ENCODE results near the gene CPEB4.

CPEB4 gene

GRCh38 chr5:173941102-173941501, 53.0 kb downstream of the CPEB4 start:
- ChIA-PET CTCF (interaction anchor here (0.8 to 2.9 kb wide), 5 partner anchors 16 to 313 kb away, joined by 3 to 15 read pairs (median 4); no protein-coding TSS in a partner anchor), POLR2A (no interaction called here)
- no peak for DNase-seq (ENCODE audit: extremely low spot score)
- TF ChIP-seq, protein P1, sequence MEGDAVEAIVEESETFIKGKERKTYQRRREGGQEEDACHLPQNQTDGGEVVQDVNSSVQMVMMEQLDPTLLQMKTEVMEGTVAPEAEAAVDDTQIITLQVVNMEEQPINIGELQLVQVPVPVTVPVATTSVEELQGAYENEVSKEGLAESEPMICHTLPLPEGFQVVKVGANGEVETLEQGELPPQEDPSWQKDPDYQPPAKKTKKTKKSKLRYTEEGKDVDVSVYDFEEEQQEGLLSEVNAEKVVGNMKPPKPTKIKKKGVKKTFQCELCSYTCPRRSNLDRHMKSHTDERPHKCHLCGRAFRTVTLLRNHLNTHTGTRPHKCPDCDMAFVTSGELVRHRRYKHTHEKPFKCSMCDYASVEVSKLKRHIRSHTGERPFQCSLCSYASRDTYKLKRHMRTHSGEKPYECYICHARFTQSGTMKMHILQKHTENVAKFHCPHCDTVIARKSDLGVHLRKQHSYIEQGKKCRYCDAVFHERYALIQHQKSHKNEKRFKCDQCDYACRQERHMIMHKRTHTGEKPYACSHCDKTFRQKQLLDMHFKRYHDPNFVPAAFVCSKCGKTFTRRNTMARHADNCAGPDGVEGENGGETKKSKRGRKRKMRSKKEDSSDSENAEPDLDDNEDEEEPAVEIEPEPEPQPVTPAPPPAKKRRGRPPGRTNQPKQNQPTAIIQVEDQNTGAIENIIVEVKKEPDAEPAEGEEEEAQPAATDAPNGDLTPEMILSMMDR (IDR thresholded peaks at IDR 0.05; ENCODE audit: control extremely low read depth, extremely low read depth, low read depth, missing control alignments): no peak

DNA sequence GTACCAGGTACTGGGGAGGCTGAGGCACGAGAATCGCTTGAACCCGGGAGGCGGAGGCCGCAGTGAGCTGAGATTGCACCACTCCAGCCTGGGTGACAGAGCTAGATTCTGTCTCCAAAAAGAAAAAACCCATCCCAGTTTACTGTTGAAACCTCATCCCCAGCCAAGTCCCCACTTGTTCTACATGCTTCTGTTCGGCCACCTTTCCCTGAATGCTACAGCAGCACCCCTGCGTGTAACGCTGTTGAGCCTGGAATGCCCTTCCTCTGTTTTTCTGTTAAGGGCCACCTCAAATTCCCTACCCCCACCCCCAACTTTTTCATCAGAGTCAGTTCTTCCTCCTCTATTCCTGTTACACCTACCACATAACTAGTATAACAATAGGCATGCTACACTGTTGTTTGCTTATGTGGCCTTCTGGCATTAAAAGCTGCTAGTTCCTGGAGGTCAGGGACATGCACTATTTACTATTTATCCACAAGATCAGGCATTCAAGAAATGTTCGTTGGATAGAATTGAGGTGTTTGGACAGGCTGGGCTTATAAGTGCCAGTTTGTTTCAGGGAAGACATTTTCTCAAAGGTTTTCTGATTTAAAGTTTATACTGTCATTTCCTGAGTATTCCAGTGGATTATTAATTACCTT, 53.7 kb downstream of the CPEB4 start:
- CTCF ChIA-PET: interaction anchor here (1.0 to 3.0 kb wide), 4 partner anchors 16 to 155 kb away, joined by 3 to 15 read pairs (median 8); no protein-coding TSS in a partner anchor
- POLR2A ChIA-PET: no interaction called here
- DNase-seq (ENCODE audit: extremely low spot score): no peak
- TF ChIP-seq, protein P1 (IDR thresholded peaks at IDR 0.05; ENCODE audit: control extremely low read depth, extremely low read depth, low read depth, missing control alignments): no peak

GRCh38 chr5:173944511-173944910, 56.4 kb downstream of the CPEB4 start:
- CTCF ChIA-PET: interaction anchor here (1.6 to 3.0 kb wide), 2 partner anchors 18 to 29 kb away, joined by 4 to 13 read pairs; no protein-coding TSS in a partner anchor
- DNase-seq (ENCODE audit: extremely low spot score): no peak
- POLR2A ChIA-PET: no interaction called here
- TF ChIP-seq, protein P1 (IDR thresholded peaks at IDR 0.05; ENCODE audit: control extremely low read depth, extremely low read depth, low read depth, missing control alignments): no peak

DNA sequence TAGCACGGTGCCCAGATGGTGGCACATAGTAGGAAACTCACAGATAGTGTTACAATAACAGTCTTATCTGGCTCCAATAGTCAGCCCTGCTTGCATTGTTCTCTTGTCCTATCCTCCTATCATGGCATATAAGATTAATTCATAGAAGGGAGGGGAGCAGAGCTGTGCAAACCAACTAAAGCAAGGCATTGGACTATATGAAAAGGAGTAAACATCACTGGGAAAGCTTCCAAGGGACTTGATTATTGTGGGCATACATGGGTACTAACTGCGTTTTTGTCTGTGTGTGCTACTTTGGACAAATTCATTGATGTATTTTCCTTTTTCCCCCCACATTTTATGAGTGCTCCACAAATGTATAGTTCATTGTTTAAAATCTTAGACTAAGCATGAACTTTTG, 57.0 kb downstream of the CPEB4 start:
- POLR2A ChIA-PET: no interaction called here
- TF ChIP-seq, protein P1 (IDR thresholded peaks at IDR 0.05; ENCODE audit: control extremely low read depth, extremely low read depth, low read depth, missing control alignments): no peak
- CTCF ChIA-PET: interaction anchor here (1.3 to 1.6 kb wide), 3 partner anchors 9 to 16 kb away, joined by 3 to 5 read pairs (median 4); no protein-coding TSS in a partner anchor
- DNase-seq (ENCODE audit: extremely low spot score): no peak

DNA sequence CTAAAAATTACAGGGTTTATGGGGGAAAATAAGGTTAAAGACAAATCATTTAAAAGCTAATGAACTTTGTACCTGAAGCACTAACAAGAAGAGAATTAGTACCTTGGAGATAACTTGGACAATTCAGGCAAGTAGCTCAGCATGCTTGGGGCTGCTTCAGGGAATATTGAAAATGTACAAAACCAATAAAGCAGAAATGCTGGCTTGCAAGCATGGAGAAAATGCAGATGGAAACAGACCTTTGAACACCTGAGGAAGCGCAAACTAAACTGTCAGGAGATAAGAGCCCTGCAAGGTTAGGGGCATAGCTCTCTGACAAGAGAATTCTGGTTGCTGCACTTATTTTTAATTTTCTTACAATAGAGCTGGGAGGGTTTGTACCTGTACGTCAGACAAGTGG, 58.2 kb downstream of the CPEB4 start:
- ChIA-PET POLR2A (no interaction called here), CTCF (interaction anchor here (0.8 to 1.6 kb wide), 7 partner anchors 9 to 27 kb away, joined by 3 to 12 read pairs (median 4); no protein-coding TSS in a partner anchor)
- TF ChIP-seq, protein P1 (IDR thresholded peaks at IDR 0.05; ENCODE audit: control extremely low read depth, extremely low read depth, low read depth, missing control alignments): no peak
- no peak for DNase-seq (ENCODE audit: extremely low spot score)

DNA sequence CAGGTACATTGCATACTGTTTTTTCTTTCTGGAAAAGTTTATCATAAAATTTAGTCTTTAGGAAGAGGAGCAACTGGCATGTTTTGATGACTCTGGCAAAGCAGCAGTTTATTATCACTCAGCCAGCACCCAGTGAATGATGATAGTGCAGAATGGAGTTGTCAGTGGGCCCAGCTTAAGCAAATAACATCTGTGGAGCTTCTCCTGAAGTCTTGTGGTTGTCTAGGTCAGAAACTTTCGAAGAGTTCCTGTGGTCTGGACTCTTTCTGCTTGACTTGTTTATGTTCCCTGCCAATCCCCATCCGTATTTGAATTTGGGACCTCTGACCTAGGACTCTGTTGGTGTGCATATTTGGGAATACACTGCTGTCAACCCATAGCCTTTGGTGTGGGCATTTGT, 62.7 kb downstream of the CPEB4 start:
- ChIA-PET CTCF (no interaction called here), POLR2A (no interaction called here)
- DNase-seq (ENCODE audit: extremely low spot score): no peak
- TF ChIP-seq, protein P1 (IDR thresholded peaks at IDR 0.05; ENCODE audit: control extremely low read depth, extremely low read depth, low read depth, missing control alignments): no peak
